LNCAP (cell line): Measurements from ENCODE around the gene CTBP1.

ENCODE experiments used
- CTCF ChIP-seq: fragments of 450-650 bp; IDR thresholded peaks from 2 replicates; pipeline ENCODE4 v1.5.1; 2017; ENCODE audit warnings: mild to moderate bottlenecking

CTBP1 gene

GRCh38 chr4:1219566-1219950 is 29.4 kb downstream of the CTBP1 start:
- no peak for TF ChIP-seq CTCF

GRCh38 chr4:1218634-1219565 is 30.0 kb downstream of the CTBP1 start:
- TF ChIP-seq CTCF, result no peak

- TF ChIP-seq CTCF, result no peak
These were observed 31.6 kb downstream of the CTBP1 start for GRCh38 chr4:1217366-1217765.

GRCh38 chr4:1216869-1217294 is 32.0 kb downstream of the CTBP1 start:
- no peak for TF ChIP-seq CTCF

- TF ChIP-seq CTCF, result no peak
These were observed 32.8 kb downstream of the CTBP1 start for GRCh38 chr4:1216076-1216614.

GRCh38 chr4:1215141-1216075 is 33.5 kb downstream of the CTBP1 start:
- TF ChIP-seq CTCF, result no peak
